ENCODE measurements around the gene ZNF865. TPM values are rescaled to one million over a fixed set of nuclear protein-coding genes. Genes with fewer than 3 reads are reported as not detected.

Gene ZNF865
- total and polyA plus RNA-seq, 2 of the 8 experiments (the other 6 are each of a cell fraction or from before 2014, with no cell fraction given), result 3.5 to 13.6 TPM

DNA sequence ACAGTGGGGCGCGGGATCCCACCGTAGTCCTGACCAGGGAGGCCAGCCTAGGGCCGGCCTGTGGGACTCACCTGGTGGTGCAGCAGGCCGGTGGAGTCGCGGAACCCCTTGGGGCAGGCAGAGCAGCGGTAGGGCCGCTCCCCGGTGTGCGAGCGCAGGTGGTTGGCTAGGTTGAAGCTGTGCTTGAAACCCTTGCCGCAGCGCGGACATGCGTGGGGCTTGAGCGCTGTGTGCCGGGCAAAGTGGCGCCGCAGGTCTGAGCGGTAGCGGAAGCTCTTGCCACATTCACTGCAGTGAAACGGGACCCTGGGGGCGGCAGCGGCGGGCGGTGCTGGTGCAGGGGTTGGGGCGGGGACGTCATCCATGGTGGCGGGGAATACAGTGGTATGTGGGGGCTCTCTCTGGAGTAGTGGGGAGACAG lies 7.9 kb upstream of the ZNF865 start (continued):
- TF ChIP-seq, protein P1, sequence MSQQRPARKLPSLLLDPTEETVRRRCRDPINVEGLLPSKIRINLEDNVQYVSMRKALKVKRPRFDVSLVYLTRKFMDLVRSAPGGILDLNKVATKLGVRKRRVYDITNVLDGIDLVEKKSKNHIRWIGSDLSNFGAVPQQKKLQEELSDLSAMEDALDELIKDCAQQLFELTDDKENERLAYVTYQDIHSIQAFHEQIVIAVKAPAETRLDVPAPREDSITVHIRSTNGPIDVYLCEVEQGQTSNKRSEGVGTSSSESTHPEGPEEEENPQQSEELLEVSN (IDR thresholded peaks at IDR 0.05), result no peak
- TF ChIP-seq GABPA (IDR thresholded peaks at IDR 0.05; ENCODE audit: borderline replicate concordance, insufficient read depth, low read length) (no peak), CHD2 (IDR thresholded peaks at IDR 0.05; ENCODE audit: low read length) (no peak), FOSL1 (IDR thresholded peaks at IDR 0.05; ENCODE audit: insufficient read depth, low read depth, low read length) (no peak)
- TF ChIP-seq, protein P2, sequence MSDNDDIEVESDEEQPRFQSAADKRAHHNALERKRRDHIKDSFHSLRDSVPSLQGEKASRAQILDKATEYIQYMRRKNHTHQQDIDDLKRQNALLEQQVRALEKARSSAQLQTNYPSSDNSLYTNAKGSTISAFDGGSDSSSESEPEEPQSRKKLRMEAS (IDR thresholded peaks at IDR 0.05), result no peak

All from H1 (cell line).